Stimulated activated CD4-positive, alpha-beta T cell treated with anti-CD3 and anti-CD28 coated beads, Interleukin-12 subunit alpha, Interleukin-12 subunit beta, amount 100 ng/mL, for 4 hours (primary cell): ENCODE data around the gene PLXNA3.

Experiments used
- DNase-seq: peaks from one replicate; pipeline ENCODE4 v3.0.0-alpha.2; 2020

Gene PLXNA3

DNA sequence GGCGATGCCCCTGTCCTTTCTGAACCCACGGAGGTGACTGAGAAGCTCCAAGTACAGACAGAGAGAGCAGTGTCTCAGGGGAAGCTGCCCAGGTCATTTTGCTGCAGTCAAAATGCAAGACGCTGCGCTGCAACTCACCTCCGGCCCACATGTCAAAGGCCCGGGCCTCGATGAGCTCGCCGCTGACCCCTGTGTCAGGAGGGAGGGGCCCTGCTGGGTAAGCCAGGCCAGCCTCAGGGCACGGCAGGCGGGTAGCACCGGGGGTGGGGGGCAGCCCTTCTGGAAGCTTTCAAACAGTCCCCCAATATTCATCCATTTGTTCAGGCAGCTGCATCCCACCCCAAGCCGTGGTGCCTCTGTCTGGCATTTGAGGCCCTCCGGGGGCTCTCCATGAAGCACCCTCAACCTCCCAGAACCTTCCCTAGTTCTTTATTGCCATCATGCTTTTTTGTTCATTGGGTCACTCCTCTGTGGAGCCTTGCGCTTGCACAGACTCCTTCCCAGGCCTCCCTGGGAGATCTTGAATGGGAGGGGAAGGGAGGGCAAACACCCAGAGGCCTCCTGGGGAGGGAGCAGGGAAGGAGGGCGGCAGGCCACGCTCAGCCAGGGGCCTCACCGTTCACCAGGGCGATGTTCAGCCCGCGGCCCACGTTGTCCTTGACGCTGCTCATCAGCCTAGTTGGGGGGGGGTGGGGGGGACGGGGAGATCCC, 49.7 kb downstream of the PLXNA3 start:
- no peak for DNase-seq

- DNase-seq, result no peak
Observed at GRCh38 chrX:154508384-154508745, 50.3 kb downstream of the PLXNA3 start.

GRCh38 chrX:154509455-154509854, 51.4 kb downstream of the PLXNA3 start:
- DNase-seq, result no peak

DNA sequence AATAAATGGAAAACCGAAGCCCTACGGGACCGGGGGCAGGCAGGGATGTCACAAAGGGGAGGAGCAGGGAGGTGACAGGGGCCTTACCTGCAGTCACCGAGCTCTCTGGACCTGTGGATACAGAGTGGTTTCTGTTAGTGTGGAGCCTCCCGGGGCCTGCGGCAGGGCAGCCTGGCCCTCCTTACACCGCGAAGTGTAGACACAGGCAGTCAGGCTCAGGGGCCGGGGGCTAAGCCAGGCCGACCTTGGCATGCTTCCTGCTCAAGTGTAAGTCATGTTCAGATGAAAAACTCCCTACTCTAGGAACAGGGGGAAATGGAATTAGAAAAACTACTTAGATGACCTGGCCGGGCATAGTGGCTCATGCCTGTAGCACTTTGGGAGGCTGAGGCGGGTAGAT, 53.7 kb downstream of the PLXNA3 start:
- no peak for DNase-seq

GRCh38 chrX:154512879-154513553, 54.9 kb downstream of the PLXNA3 start:
- no peak for DNase-seq

DNA sequence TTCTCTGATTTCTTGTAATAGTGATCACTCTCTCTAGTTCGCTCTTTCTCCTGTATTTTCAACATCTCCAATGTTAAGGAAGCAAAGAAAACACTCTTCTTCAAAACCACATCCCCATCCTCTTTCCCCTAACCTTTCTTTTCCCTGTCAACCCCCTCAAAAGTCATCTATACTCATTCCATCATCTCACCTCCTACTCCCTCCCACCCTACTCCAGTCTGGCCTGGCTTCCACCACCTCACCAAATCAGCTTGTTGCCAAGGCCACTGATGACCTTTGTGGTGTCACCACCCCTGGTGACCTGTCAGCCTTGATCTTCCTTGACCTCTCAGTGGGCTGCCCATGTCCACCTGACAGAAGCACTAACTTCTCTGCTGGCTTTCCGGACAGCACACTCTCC, 55.6 kb downstream of the PLXNA3 start:
- no peak for DNase-seq

- DNase-seq, result no peak
Observed at GRCh38 chrX:154515090-154515965, 57.2 kb downstream of the PLXNA3 start.

- peak; percentile 90 for DNase-seq
Observed at GRCh38 chrX:154515966-154516655, 58.0 kb downstream of the PLXNA3 start, which contains the start of gene FAM3A. Gene FAM3A (minus strand): TSS chrX:154516232. CDS start chrX:154515772, 460 bp downstream.

- no peak for DNase-seq
Observed at GRCh38 chrX:154516656-154517100, 58.6 kb downstream of the PLXNA3 start.

- no peak for DNase-seq
Observed at GRCh38 chrX:154517101-154517781, 59.2 kb downstream of the PLXNA3 start.

DNA sequence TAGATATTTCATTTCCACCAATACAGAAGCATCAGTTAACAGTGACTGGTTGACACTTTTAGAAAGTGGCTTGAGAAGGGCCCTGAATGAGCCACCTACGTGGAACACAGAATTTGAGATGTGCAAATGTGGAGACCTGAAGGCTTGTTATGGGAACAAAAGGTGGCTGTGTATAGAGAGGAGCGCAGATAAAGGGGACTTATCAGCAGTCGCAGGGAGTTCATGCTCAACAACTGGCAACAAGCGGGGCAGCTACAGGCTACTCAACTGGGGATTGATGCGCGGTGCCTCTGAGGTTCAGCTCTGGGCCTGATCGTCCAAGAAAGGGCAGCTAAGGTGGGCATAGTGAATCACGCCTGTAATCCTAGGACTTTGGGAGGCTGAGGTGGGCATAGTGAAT, 61.3 kb downstream of the PLXNA3 start:
- DNase-seq, result no peak

DNA sequence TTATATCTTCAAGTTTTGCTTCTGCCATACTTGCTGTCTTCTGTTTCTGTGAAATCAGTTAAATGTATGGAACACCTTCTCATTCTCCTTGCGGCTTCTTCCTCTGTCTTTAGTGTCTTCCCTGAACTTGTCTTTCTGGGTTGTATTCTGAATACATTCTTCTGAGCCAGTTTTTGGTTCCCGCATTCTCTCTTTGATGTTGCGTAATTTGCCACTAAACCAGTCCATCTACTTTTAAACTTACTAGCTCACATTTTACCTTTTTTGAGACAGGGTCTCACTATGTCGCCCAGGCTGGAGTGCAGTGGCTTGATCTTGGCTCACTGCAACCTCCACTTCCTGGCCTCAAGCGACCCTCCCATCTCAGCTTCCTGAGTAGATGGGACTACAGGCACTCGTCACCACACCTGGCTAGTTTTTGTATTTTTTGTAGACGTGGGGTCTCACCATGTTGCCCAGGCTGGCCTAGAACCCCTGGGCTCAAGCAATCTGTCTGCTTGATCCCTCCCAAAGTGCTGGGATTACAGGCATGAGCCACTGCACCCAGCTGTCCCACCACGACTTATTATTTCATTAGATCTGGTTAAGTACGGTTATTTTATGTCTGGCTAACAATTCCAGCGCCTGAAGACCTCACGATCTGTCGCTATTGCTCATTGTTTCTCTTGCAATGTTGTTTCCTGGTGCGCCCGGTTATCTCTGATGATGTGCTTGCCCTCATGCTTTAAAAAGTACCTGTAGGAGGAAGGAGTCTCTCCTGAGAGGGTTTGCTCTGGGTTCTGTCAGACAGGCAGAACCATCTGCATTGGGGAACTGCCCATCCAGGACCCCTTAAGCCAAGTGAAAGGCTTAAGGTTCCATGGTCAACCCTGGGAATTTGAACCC, 67.8 kb downstream of the PLXNA3 start:
- no peak for DNase-seq

GRCh38 chrX:154526901-154527675, 69.0 kb downstream of the PLXNA3 start:
- DNase-seq, result peak; percentile 51
